HUDEP-2 (cell line): ENCODE data around the gene C17orf107.
A peak's percentile ranks its signal among the peaks of the same experiment; 100 is the strongest.

Experiments used
- DNase-seq, 76 experiments: peaks; one replicate each; lab custom pipeline; 2025; ENCODE audit not compliant: unreplicated experiment in 76 of 76; lab: John Stamatoyannopoulos, UW

The C17orf107 gene

DNA sequence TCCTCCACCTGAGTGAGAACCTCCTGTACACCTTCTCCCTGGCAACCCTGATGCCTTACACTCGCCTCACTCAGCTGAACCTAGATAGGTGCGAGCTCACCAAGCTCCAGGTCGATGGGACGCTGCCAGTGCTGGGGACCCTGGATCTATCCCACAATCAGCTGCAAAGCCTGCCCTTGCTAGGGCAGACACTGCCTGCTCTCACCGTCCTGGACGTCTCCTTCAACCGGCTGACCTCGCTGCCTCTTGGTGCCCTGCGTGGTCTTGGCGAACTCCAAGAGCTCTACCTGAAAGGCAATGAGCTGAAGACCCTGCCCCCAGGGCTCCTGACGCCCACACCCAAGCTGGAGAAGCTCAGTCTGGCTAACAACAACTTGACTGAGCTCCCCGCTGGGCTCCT, 33.4 kb downstream of the C17orf107 start:
- no peak for DNase-seq

DNA sequence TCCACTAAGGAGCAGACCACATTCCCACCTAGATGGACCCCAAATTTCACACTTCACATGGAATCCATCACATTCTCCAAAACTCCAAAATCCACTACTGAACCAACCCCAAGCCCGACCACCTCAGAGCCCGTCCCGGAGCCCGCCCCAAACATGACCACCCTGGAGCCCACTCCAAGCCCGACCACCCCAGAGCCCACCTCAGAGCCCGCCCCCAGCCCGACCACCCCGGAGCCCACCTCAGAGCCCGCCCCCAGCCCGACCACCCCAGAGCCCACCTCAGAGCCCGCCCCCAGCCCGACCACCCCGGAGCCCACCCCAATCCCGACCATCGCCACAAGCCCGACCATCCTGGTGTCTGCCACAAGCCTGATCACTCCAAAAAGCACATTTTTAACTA, 34.3 kb downstream of the C17orf107 start:
- DNase-seq = no peak

DNA sequence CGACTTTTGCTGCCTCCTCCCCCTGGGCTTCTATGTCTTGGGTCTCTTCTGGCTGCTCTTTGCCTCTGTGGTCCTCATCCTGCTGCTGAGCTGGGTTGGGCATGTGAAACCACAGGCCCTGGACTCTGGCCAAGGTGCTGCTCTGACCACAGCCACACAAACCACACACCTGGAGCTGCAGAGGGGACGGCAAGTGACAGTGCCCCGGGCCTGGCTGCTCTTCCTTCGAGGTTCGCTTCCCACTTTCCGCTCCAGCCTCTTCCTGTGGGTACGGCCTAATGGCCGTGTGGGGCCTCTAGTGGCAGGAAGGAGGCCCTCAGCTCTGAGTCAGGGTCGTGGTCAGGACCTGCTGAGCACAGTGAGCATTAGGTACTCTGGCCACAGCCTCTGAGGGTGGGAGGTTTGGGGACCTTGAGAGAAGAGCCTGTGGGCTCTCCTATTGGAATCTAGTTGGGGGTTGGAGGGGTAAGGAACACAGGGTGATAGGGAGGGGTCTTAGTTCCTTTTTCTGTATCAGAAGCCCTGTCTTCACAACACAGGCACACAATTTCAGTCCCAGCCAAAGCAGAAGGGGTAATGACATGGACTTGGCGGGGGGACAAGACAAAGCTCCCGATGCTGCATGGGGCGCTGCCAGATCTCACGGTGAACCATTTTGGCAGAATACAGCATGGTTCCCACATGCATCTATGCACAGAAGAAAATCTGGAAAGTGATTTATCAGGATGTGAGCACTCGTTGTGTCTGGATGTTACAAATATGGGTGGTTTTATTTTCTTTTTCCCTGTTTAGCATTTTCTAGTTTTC, 35.0 kb downstream of the C17orf107 start:
- DNase-seq = peak in 15 of 76 experiments; percentile 4 to 54 (median 20)

DNA sequence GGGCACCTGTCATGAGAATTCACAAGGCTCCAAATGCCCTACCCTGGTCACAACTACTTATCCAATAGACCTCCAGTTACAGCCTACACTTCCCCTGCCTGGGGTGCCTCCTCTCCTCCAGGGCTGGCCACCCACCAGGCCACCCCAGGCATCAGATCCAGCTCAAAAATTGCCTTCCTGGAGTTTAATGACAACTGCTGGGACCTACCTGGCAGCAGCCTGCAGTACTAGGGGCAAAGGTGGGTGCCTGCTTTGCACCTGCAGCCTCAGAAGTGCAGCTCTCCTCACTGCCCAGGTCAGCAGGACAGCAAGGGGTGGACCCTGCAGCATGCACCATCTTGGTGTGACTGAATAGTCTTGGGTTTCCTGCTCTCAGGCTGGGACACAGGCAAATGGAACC, 36.3 kb downstream of the C17orf107 start:
- DNase-seq = no peak

DNA sequence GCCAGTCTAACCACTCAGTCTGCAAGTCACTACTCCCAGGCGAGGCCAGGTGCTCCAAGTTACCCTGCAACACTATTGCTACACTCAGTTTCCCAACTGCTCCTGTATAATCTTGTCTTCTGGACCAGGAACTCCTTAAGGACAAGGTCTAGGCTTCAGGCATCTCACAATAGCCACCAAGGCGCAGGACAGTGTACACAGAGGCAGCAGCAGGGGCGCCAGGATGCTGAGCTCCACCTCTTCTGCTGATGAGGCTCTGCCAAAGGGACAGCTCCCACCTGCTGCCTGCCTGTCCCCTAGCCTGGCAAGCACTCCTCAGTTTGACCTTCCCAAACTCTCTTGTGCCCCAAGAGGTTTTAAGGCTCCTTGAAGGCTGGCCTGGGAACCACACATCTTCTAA, 37.1 kb downstream of the C17orf107 start:
- no peak for DNase-seq

DNA sequence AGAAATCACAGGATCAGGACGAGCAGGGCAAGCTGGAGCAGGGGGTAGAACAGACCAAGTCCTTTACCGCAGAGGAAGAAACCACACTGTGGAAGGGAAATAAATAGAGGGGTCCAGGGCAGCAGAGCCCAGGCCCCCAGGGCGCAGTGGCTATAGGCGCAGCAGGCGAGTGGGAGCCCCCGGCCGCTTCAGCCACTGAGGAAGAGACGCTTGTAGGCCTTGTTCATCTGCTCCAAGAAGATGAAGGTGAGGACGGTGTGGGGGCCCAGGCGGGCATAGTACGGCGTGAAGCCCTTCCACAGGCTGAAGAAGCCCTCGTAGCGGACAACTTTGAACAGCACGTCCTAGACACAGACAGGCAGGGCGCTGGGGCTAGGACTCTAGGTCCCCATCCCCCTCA, 38.2 kb downstream of the C17orf107 start:
- DNase-seq = no peak

DNA sequence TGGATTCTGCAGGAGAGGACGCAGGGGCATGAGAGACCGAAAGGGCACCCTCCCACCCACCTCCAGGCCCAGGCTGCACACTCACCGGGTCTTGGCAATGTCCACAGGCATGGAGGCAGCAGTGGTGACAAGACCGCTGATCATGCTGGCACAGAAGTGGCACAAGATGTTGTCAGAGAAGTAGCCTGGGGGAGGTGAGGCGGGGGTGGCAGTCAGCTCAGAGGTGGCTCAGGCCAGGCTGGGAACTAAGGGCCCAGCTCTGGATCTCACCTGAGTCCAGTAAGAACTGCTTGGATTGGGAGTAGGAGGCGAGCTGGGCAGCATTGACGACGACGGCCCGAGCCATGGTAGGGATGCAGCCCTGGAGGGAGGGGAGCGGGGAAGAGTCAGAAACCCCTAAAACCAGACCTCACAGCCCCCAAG, 38.7 kb downstream of the C17orf107 start:
- DNase-seq = no peak

DNA sequence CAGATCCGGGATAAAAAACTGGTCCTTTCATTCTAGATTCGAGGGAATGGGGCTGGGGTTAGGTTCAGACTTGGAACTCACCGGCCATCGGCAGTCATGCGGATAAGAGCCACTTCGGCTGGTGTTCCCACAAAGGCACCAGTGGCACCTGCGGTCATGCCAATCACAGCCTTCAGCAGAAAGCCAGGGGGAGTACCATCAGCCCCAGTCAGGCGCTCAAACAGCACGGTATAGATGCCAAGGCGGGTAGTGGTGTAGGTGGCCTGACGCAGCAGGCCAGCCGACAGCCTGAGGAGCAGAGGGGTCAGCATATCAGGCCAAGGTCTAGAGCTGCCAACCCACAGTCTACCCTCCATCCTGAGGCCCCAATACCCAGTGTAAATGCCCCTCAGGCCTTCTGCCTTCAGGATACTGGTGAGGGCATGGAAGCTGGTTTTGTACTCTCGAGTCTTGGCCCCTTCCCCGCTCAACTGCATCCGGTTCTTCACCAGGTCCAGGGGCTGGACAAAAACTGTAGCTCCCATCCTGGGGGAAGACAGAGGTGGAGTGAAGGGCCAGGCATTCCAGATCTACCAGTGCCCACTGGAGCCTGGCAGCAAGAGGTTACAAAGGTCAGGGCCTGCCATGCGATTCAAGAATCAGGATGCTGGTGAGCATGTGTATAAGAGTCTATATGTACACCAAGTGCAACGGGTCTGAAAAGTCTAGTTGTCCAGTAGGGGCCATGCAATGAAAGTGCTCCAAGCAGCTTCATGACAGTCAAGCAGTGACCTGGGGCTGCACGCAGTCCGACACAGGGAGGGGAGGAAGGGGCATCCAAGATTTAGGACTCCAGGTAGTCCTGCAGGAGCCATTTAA, 39.6 kb downstream of the C17orf107 start:
- peak in 2 of 76 experiments; percentile 28 to 52 for DNase-seq

DNA sequence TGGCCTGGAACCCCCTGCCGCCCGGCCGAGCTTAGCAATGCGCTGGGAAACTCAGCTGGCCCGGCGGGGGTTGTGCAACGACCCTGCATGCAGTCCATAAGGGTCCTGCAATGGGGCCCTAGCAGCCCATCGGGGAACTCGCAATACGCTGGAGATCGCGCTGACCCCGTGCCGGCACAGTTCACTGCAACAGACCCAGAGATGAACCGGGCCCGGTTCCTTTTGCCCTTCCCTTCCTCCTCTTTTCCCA, 40.1 kb downstream of the C17orf107 start:
- peak in 2 of 76 experiments; percentile 8 to 43 for DNase-seq

DNA sequence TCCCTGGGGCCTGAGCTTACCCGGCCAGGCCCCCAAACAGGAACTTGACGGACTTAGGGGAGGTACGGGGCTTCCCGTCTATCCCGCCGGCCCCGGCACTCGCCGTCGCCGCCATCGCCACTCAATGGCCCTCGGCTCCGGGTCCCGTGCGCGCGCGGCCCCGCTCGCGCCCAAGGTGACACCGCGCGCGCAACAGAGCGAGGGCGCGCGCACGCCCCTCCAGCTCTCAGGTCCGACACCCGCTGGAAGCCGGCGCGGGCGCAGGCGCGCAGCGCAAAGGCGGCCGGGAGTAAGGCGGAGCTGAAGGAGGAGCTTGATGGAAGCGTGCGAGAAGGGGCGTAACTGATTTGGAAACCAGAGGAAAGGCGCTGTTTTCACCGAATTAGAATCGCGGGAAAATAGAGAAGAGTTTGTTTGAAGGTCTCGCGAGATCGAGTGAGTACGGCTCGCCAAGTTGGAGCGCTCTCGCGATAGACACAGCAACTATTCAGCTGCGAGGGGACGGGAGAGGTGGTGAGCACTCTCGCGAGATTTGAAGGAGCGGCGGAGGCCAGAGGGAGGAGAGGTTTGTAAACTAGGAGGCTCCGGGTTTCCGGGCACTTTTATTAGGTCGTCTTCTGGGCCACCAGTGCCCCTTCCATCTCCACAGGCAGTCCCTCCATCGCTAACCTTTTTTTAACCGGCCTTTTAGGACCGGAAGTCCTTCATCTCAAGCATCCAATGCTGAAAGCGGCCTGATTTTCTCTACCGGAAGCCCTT, 40.6 kb downstream of the C17orf107 start, which contains the start of the genes RNF167 and SLC25A11:
Gene RNF167 (plus strand): TSS at position 473 of the 759 bp plus-strand sequence. CDS start 642 bp downstream, outside the sequence.
Gene SLC25A11 (minus strand): TSS at position 251 of the 759 bp plus-strand sequence. CDS start 136 bp downstream, at position 115.
- peak in 75 of 76 experiments; percentile 74 to 100 (median 97) for DNase-seq

DNA sequence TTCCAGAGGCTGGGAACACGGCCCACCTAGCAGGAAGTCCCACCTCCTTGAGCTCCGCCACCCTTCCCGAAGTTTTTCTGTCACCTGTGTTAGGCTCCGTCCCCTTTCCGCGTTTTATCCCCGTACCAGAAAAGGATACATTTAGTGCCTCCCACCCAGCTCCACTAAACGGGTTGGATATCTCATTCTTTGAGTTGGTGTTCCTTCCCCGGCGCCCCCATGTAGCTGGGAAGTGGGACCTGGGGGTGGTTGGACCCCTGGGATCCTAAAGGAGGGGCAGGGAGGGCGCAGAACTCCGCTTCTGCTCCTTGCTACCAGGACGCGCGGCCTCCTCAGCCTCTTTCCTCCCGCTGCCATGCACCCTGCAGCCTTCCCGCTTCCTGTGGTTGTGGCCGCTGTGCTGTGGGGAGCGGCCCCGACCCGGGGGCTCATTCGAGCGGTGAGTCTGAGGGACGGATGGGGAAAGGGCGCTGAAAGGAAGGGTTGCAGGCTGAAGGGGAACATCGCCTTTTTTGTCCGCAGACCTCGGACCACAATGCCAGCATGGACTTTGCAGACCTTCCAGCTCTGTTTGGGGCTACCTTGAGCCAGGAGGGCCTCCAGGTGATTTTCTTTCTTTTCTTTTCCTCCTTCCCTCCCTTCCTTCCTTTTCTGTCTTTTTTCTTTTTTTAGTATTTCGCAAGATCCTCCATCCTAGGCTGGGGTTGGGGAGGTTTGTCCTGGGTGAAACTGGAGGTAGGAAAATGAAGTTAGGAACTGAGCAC, 41.4 kb downstream of the C17orf107 start:
- peak in 7 of 76 experiments; percentile 22 to 84 (median 59) for DNase-seq

DNA sequence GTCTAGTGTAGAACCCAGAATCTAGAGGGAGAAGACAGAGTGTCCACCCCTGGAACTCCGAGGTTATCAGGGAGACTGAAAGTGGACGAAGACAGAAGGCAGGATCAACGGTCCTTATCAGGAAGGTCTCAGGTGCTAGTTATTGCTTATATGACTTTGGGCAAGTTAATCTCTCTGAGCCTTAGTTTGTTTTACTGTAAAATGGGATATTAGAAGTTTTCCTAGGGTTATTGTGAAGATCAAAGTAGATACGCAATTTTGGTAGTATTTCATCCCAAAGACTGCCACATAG, 41.9 kb downstream of the C17orf107 start:
- no peak for DNase-seq

DNA sequence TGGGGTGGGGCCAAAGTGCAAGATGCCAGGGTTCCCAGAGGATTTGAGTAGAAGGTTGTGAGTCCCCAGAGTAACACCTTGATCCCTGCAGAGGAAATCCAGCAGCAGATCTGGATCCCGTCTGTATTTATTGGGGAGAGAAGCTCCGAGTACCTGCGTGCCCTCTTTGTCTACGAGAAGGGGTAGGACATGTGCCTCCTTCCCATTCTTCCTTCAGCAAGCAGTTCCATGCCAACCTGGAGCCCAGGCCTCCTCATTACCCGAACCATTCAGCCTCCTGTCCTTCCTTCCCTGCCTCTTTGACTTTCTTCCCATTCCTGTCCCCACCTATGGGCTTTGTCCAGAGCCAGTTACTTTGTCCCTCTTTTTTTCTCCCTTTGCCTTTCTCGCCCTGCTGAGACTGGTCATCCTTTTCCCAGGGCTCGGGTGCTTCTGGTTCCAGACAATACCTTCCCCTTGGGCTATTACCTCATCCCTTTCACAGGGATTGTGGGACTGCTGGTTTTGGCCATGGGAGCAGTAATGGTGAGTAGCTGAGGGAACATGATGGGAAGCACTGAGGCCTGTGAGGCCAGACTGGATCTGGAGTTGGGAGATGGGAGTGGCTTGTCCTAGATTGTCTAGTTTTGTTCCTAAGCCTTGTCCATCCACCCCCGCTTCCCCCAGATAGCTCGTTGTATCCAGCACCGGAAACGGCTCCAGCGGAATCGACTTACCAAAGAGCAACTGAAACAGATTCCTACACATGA, 43.6 kb downstream of the C17orf107 start:
- no peak for DNase-seq

DNA sequence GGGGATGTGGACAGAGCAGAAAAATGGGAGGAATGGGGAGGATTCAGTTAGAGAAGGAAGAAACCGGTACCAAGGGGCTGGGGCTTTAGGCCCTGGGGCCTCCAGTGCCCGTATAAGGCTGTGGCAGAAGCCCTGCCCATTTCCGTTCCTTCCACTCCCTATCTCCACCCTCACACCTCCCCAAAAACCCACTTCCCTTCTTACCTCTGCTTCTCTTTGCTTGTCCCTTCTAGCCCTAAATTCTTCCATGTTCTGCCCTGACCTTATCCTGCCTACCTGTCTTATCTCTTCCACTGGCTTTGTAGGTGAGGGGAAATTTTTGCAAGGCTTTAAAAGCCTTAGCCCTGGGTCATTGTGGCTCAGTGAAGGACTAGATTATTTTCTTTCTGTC, 44.8 kb downstream of the C17orf107 start:
- DNase-seq = peak in 27 of 76 experiments; percentile 3 to 56 (median 26)

DNA sequence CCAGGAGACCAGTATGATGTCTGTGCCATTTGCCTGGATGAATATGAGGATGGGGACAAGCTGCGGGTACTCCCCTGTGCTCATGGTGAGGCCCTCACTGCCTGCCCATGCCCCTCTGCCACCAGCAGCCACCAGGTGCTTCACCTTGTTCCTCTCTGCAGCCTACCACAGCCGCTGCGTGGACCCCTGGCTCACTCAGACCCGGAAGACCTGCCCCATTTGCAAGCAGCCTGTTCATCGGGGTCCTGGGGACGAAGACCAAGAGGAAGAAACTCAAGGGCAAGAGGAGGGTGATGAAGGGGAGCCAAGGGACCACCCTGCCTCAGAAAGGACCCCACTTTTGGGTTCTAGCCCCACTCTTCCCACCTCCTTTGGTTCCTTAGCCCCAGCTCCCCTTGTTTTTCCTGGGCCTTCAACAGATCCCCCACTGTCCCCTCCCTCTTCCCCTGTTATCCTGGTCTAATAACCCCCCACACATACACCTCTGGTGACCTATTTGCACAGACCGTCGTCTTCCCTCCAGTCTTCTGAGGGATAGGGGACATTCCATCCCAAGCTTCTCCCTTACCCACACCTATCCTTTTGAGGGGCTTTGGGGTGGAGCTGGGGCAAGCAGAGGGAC, 45.3 kb downstream of the C17orf107 start:
- peak in 1 of 76 experiments; percentile 22 for DNase-seq

DNA sequence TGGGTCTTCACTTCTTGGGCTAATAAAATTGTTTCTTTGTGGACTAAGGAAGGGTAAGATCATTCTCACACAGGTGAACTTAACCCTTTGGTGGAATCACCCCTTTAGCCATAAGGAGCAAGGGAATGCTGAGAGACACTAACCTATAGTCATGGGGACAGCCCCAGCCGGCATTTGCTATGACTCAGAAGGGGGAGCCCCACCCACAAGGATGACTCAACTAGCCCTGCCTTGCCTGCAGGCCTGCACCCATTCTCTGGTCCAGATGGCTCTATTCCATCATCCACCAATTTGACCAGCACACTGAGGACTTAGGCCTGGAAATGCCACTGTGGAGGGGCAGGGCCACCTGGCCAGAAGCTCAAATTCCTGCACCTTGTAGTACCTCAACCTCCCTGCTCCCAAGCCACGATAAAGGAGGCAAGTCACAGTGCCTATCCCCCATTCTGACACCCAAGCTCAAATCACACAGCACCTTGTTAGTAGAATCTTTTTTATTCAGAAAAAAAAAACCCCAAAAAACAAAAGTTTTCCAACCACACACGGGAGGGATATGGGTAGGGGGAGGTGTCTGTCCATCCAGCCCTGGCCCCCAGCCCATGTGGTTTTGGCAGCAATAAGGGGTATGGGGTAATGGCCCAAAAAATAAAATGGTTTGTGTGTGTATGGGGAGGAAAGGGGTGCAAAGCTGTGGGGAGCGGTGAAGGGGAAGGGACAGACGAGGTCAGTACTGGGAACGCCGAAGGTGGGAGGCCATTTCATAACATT, 46.0 kb downstream of the C17orf107 start:
- peak in 72 of 76 experiments; percentile 29 to 86 (median 71) for DNase-seq

DNA sequence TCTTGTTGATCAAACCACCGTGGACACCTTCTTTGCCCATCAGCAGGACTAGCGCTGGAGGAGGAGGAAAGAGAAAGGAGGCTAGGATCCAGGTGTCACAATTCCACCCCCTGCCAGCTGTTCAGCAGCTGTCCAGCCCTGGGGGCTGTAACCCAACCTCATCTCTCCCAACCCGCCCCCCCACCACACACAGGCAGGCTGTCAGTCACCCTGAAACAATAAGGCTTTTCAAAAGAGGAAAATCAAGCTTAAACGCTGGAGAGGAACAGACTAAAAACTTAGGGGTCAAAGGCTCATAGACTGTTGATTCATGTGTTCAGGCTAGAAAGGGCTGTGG, 46.6 kb downstream of the C17orf107 start:
- DNase-seq = no peak

DNA sequence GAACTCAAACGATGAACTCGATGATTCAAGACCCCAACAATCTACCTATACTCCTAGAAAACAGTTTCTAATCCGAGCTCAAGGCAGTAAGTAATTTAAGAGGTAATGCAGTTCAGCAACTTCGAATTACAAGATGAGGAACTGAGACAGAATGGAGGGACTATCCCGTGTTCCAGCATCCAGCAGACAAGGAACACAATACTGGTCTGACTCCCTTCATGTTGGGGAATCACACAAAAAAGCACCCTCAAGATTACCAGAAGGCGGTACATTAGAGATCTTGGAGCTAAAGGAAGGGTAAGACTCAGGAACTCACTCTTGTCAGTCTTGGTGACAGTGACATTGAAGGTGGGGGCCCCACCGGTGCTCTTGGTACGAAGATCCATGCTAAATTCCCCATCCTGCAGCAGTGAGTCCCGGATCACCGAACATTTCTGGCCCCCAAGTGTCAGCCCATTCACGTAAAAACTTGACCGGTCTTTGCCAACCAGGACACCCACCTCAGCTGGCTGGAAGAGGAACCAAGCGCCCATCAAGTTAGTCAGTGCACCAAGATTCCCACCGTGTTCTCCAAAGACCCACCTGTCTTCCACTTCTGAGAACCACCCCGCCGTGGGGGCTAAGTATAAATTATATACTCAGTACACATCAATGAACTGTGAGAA, 47.1 kb downstream of the C17orf107 start:
- DNase-seq = peak in 1 of 76 experiments; percentile 12
